GM12878 (cell line): ENCODE data around the gene HHIPL1.
"Not testable (repeated sequence)": the region's sequence is repeated elsewhere in the genome, so short reads cannot be mapped to it uniquely, and the experiment has no call there.

Experiments
- EP300 ChIP-seq, 2 experiments: fragments of 150-350 bp in 1 of 2; IDR thresholded peaks; 2 replicates each; pipeline ENCODE4 v1.6.1; 2011 to 2012; ENCODE audit warnings: low read depth in 2 of 2, low read length in 2 of 2, borderline replicate concordance in 1 of 2, improper control_type of control experiment in 1 of 2, inconsistent platforms in 1 of 2; ENCODE audit not compliant: control insufficient read depth in 1 of 2
- HDAC2 ChIP-seq: fragments of 200-600 bp; sonication (generic); IDR thresholded peaks from 2 replicates; pipeline ENCODE4 v1.6.1; 2017
- JUNB ChIP-seq: IDR thresholded peaks from 2 replicates; pipeline ENCODE4 v1.6.1; 2016; ENCODE audit warnings: antibody characterized with exemption, mild to moderate bottlenecking
- SIN3A ChIP-seq: IDR thresholded peaks from 2 replicates; pipeline ENCODE4 v1.6.1; 2012; ENCODE audit warnings: low read depth, low read length, improper control_type of control experiment
- TAF1 ChIP-seq: IDR thresholded peaks from 2 replicates; pipeline ENCODE4 v1.6.1; 2011; ENCODE audit warnings: mild to moderate bottlenecking, low read depth, low read length, borderline replicate concordance

DNA sequence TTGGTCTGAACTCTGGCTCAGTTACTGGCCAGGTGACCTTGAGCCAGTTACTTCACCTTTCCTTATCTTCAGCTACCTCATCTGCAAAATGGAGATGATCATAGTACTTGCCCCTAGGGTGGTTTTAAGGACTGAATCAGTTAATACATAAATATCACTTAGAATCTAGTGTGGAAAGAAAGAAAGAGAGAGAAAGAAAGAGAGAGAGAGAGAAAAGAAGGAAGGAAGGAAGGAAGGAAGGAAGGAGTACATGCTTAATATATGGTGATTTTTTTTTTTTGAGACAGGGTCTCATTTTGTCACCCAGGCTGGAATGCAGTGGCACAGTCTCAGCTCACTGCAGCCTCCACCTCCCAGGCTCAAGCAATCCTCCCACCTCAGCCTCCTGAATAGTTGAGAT, 16.3 kb downstream of the HHIPL1 start:
- not testable (repeated sequence) for TF ChIP-seq SIN3A; JUNB; EP300 (IDR thresholded peaks at IDR 0.05; ENCODE audit: borderline replicate concordance in 1 of 2, control insufficient read depth in 1 of 2, low read depth in 2 of 2, low read length in 2 of 2); HDAC2; TAF1
